ENCODE results near the gene LORICRIN.

DNA sequence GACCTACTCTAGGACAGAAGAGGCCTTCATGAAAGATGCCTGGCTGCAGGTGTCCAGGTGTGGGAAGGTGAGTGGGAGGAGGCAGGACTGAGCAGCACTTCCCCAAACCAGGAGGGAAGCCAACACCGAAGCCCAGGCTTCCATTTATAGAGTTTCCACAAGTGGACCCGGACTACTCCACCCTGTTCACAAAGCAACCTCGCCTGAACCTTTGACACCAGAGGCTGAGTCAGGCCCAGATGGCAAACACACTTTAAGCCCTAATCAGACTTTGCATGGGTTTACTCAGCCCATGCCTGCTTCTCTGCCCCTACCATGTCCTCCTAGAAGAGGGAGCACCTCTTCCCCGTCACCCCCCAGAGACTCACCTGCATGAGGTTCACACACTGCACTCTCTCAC, 28.1 kb upstream of the LORICRIN start:
- TF ChIP-seq E2F4 (CRISPR knock-in tag; IDR thresholded peaks at IDR 0.05; ENCODE audit: low read depth) = no peak
- no peak for TF ChIP-seq POLR2AphosphoS5 (IDR thresholded peaks at IDR 0.05; ENCODE audit: control insufficient read depth, insufficient read depth, low read depth, low read length)
- no peak for TF ChIP-seq MAX (CRISPR knock-in tag; IDR thresholded peaks at IDR 0.05)
- TF ChIP-seq CTCF (IDR thresholded peaks at IDR 0.05 in 2 of 3, conservative IDR thresholded peaks at IDR 0.05 in 1 of 3; ENCODE audit: insufficient read depth in 2 of 3, low read depth in 1 of 3, low read length in 3 of 3) = no peak
- no peak for TF ChIP-seq MAFF (IDR thresholded peaks at IDR 0.05; ENCODE audit: low read length)
- no peak for TF ChIP-seq OTX1 (CRISPR knock-in tag; IDR thresholded peaks at IDR 0.05)
- TF ChIP-seq PHF20 (IDR thresholded peaks at IDR 0.05; ENCODE audit: partially characterized antibody) = no peak
- no peak for TF ChIP-seq BRF2 (IDR thresholded peaks at IDR 0.05; ENCODE audit: borderline replicate concordance, insufficient read depth, insufficient read length)
- no peak for TF ChIP-seq ZNF274 (IDR thresholded peaks at IDR 0.05; ENCODE audit: borderline replicate concordance, low read depth, low read length)
- no peak for TF ChIP-seq POLR2A (conservative IDR thresholded peaks at IDR 0.05)
- TF ChIP-seq, protein P1, sequence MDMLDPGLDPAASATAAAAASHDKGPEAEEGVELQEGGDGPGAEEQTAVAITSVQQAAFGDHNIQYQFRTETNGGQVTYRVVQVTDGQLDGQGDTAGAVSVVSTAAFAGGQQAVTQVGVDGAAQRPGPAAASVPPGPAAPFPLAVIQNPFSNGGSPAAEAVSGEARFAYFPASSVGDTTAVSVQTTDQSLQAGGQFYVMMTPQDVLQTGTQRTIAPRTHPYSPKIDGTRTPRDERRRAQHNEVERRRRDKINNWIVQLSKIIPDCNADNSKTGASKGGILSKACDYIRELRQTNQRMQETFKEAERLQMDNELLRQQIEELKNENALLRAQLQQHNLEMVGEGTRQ (CRISPR knock-in tag; IDR thresholded peaks at IDR 0.05) = no peak
- TF ChIP-seq CHD4 (IDR thresholded peaks at IDR 0.05; ENCODE audit: insufficient read depth, insufficient replicate concordance, low read depth, low read length, poor library complexity, severe bottlenecking) = no peak
- TF ChIP-seq ARID1B (IDR thresholded peaks at IDR 0.05) = no peak
- no peak for TF ChIP-seq SOX6 (IDR thresholded peaks at IDR 0.05)
